Spleen (tissue), 7 donors: ENCODE measurements around the gene KLF13.

Experiments used
- POLR2A ChIP-seq, 3 donors: fragments of 450-650 bp; IDR thresholded peaks; one replicate each; pipeline ENCODE4 v1.5.1; 2017; ENCODE audit warnings: antibody characterized with exemption in 3 of 3, mild to moderate bottlenecking in 1 of 3
- POLR2AphosphoS5 ChIP-seq, 3 donors: sonication (generic); formaldehyde crosslinking; IDR thresholded peaks; one replicate each; pipeline ENCODE4 v1.5.1; 2017; ENCODE audit warnings: antibody characterized with exemption in 3 of 3
- TF ChIP-seq, protein P1 (sequence below), 11 experiments: fragments of 200-600 bp in 7 of 11; fragments of 450-650 bp in 4 of 11; sonication (generic) in 4 of 11; IDR thresholded peaks in 8 of 11; conservative IDR thresholded peaks in 3 of 11; 1 replicate in 7 of 11; 2 replicates in 4 of 11; pipeline versions ENCODE4 v1.4.0 to v1.8.0; 2016 to 2021; ENCODE audit warnings: antibody characterized with exemption in 11 of 11, inconsistent platforms in 4 of 11, mild to moderate bottlenecking in 1 of 11
- donor health status: DM: no; HTN: no; CAD: no; lungs with moderate emphysema.
- donor health status: DM: no; HTN: no; CAD: no.
- donor health status: DM: no; HTN: no; CAD: no.

- TF ChIP-seq, protein P1, sequence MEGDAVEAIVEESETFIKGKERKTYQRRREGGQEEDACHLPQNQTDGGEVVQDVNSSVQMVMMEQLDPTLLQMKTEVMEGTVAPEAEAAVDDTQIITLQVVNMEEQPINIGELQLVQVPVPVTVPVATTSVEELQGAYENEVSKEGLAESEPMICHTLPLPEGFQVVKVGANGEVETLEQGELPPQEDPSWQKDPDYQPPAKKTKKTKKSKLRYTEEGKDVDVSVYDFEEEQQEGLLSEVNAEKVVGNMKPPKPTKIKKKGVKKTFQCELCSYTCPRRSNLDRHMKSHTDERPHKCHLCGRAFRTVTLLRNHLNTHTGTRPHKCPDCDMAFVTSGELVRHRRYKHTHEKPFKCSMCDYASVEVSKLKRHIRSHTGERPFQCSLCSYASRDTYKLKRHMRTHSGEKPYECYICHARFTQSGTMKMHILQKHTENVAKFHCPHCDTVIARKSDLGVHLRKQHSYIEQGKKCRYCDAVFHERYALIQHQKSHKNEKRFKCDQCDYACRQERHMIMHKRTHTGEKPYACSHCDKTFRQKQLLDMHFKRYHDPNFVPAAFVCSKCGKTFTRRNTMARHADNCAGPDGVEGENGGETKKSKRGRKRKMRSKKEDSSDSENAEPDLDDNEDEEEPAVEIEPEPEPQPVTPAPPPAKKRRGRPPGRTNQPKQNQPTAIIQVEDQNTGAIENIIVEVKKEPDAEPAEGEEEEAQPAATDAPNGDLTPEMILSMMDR (IDR thresholded peaks at IDR 0.05 in 8 of 11, conservative IDR thresholded peaks at IDR 0.05 in 3 of 11), result no peak
- no peak for TF ChIP-seq POLR2A (IDR thresholded peaks at IDR 0.05)
- TF ChIP-seq POLR2AphosphoS5 (IDR thresholded peaks at IDR 0.05), result no peak
Observed at GRCh38 chr15:31295658-31296057, 31.0 kb upstream of the KLF13 start.
